ENCODE measurements around the gene PDPK1.
"Not testable (repeated sequence)": the region's sequence is repeated elsewhere in the genome, so short reads cannot be mapped to it uniquely, and the experiment has no call there.

The PDPK1 gene

GRCh38 chr16:2560798-2561133, 22.9 kb downstream of the PDPK1 start:
- not testable (repeated sequence) for H3K4me3 ChIP-seq (replicated peaks; ENCODE audit: low read depth, low read length); DNase-seq (ENCODE audit: extremely low read depth, low read depth)
- TF ChIP-seq, protein P1, sequence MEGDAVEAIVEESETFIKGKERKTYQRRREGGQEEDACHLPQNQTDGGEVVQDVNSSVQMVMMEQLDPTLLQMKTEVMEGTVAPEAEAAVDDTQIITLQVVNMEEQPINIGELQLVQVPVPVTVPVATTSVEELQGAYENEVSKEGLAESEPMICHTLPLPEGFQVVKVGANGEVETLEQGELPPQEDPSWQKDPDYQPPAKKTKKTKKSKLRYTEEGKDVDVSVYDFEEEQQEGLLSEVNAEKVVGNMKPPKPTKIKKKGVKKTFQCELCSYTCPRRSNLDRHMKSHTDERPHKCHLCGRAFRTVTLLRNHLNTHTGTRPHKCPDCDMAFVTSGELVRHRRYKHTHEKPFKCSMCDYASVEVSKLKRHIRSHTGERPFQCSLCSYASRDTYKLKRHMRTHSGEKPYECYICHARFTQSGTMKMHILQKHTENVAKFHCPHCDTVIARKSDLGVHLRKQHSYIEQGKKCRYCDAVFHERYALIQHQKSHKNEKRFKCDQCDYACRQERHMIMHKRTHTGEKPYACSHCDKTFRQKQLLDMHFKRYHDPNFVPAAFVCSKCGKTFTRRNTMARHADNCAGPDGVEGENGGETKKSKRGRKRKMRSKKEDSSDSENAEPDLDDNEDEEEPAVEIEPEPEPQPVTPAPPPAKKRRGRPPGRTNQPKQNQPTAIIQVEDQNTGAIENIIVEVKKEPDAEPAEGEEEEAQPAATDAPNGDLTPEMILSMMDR (IDR thresholded peaks at IDR 0.05; ENCODE audit: low read depth, low read length, missing control alignments) = peak; percentile 28

DNA sequence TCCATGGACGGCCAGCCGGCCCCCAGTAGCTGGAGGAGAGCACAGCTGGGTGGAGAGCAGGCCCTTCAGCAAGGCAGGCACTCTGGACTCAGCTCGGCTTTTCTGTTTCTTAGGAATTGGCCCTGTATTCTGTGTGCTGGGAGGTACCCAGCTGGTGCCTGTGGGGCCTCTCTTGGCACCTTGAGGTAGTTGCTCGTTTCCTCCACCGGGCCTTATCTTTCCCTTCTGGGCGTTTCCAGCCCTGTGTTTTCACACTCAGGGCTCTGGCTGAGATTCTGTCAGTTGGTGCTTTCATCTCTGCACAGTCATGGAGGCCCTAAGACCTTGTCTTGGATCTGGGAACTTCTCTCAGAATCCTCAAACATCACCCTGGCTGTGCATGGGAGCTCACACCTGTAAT, 29.7 kb downstream of the PDPK1 start:
- not testable (repeated sequence) for H3K4me3 ChIP-seq (replicated peaks; ENCODE audit: low read depth, low read length); DNase-seq (ENCODE audit: extremely low read depth, low read depth)

DNA sequence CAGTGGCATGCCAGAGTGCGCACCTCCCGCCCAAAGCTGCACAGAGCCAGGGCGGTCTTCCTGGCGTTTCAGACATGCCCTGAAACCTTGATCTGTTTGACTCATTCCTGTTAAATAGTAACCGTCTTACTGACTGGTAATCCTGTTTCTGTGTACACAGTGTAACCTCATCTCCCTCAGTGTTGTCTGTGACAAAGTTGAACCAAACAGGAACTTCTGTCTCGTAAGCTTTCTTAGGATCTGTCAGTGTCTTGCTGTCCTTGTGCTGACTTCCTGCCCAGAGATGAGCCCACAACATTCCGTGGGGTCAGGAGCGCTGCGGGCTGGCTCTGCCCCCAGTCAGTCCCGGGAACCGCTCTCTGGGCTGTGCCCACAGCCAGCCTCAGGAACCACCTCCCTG, 30.8 kb downstream of the PDPK1 start:
- H3K4me3 ChIP-seq (replicated peaks; ENCODE audit: low read depth, low read length); DNase-seq (ENCODE audit: extremely low read depth, low read depth): not testable (repeated sequence)

GRCh38 chr16:2572704-2573103, 34.9 kb downstream of the PDPK1 start:
- DNase-seq (ENCODE audit: extremely low read depth, low read depth) = not testable (repeated sequence)

GRCh38 chr16:2575839-2576238, 38.0 kb downstream of the PDPK1 start:
- not testable (repeated sequence) for H3K4me3 ChIP-seq (replicated peaks; ENCODE audit: low read depth, low read length); DNase-seq (ENCODE audit: extremely low read depth, low read depth)

More at GRCh38 chr16:2572704-2573103, 34.9 kb downstream of the PDPK1 start:
- H3K4me3 ChIP-seq (replicated peaks; ENCODE audit: low read depth, low read length) = not testable (repeated sequence)

DNA sequence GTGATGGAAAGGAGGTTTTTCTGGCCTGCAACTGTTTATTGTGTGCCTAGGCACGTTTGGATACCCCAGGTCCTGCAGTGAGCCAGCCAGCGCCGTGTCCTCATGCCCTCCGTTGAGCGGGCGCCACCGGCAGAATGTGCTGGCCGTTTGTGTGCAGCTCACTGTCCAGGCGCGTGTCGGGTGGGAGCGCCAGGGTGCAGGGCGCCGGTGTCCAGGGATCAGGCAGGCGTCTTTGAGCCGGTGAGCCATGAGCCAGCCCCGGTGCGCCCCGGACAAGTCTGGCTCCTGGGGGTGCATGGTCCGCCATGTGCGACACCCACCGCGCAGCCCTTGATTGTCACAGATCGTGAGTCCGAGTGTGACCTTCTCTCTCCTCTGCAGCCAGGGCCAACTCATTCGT, 39.2 kb downstream of the PDPK1 start:
- not testable (repeated sequence) for DNase-seq (ENCODE audit: extremely low read depth, low read depth); H3K4me3 ChIP-seq (replicated peaks; ENCODE audit: low read depth, low read length)

GRCh38 chr16:2578905-2579304, 41.1 kb downstream of the PDPK1 start:
- H3K4me3 ChIP-seq (replicated peaks; ENCODE audit: low read depth, low read length); DNase-seq (ENCODE audit: extremely low read depth, low read depth): not testable (repeated sequence)

GRCh38 chr16:2580143-2580542, 42.3 kb downstream of the PDPK1 start:
- TF ChIP-seq, protein P1 (IDR thresholded peaks at IDR 0.05; ENCODE audit: low read depth, low read length, missing control alignments) = peak; percentile 14
- not testable (repeated sequence) for H3K4me3 ChIP-seq (replicated peaks; ENCODE audit: low read depth, low read length); DNase-seq (ENCODE audit: extremely low read depth, low read depth)

DNA sequence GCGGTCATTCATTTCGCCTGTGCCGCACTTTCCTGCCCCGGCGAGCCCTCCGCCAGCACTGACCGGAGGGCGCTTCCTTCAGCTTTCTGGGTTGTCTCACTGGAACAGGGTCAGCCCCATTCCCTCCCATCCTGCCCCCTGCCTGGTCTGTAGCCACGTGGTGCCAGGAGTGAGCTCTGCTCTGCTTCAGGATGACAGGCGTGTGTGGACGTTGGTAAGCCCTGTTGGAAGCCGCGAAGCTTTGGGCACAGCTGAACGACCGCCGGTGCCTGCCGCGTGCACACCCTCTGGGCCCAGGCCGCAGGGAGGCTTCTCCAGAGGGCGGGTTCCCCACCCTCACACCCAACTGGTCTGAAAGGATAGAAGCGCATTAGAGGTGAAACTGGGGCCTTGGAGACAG, 43.0 kb downstream of the PDPK1 start:
- not testable (repeated sequence) for H3K4me3 ChIP-seq (replicated peaks; ENCODE audit: low read depth, low read length); DNase-seq (ENCODE audit: extremely low read depth, low read depth)

DNA sequence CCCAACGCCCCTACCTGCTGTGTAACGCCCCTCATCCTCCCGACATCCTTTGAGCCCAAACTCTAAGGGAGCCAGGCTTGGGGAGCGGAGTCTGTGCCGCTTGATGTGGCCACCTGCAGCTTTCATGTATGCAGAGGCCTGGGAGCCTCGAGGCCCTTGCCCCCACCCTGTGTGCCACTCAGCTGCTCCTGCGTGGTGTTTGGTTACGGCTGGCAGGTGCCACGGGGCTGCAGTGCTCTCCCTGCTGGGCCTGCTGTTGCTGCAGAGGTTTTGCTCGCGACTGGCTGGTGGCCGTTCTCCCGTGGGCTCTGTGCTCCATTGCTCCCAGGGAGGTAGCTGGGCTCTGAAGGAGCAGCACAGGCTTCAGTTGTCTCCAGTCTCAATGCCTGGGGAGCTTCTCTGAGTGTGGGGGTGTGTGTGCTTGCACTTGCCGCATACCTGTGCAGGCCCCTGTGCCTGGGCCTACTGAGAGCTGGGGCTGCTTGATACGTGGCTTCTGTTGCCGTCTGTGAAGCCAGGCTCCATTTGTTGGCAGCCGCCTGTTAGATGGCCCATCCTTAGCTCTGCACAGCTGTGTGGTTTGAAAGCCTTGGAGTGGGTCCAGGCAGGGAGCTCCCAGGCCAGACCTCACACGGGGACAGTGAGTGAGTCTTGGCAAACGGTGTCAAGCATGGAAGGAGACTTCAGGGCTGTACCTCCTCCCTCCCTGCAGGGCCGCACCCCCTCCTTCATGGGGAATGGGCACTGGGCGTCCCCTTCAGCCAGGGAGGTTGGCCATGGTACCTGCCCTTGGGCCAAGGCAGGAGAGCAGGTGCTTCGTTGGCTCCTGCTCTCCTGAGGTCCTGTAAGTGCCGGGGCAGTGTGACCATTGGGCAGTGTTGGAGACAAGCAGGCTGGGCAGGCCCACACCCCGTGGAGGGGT, 47.2 kb downstream of the PDPK1 start:
- no peak overlapping the region for H3K4me3 ChIP-seq (replicated peaks; ENCODE audit: low read depth, low read length)
- TF ChIP-seq, protein P1 (IDR thresholded peaks at IDR 0.05; ENCODE audit: low read depth, low read length, missing control alignments) = no peak
- no peak for DNase-seq (ENCODE audit: extremely low read depth, low read depth)

- H3K4me3 ChIP-seq (replicated peaks; ENCODE audit: low read depth, low read length) = no peak overlapping the region
- TF ChIP-seq, protein P1 (IDR thresholded peaks at IDR 0.05; ENCODE audit: low read depth, low read length, missing control alignments) = no peak
- DNase-seq (ENCODE audit: extremely low read depth, low read depth) = no peak
Measured at GRCh38 chr16:2585651-2586081, 47.8 kb downstream of the PDPK1 start.
